ENCODE measurements around the gene MAB21L4. TPM values are rescaled to one million over a fixed set of nuclear protein-coding genes. Genes with fewer than 3 reads are reported as not detected.

The MAB21L4 gene
- total and polyA plus RNA-seq, 12 donors: 0.10 to 0.32 TPM; not detected in 10

DNA sequence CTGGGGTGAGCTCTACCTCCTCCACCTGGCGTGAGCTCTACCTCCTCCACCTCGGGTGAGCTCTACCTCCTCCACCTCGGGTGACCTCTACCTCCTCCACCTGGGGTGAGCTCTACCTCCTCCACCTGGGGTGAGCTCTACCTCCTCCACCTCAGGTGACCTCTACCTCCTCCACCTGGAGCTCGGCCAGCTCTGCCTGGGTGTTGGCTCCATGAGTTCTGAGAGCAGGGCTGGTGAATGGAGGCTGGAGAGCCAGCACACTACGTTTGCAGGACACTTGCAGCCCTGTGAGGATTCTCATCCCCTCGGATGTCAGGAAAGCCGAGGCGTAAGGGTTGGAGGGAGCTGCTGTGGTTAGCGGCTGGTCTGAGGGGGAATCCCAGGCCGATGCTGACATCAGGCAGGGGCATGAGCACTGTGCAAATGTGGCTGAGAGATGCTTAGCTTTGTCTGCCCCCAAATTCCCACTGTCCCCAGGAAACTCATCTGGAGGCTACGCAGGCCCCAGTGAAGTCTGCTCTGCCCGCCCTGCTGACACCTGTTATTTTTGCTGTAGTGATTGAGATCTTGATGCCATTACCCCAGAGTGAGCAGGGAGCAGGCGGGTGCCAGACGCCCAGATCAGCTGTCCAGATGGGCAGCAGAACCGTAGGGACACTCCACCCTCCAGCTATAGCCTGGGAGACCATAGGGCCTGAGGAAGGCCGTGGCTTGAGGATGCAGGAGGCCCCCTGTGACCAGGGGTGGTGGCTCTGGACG is 13.4 kb upstream of the MAB21L4 start:
- no peaks in the 10 kb centered on the region for H3K36me3 ChIP-seq (replicated peaks in 1 of 2)
- H3K4me3 ChIP-seq: no peak overlapping the region
- H3K4me1 ChIP-seq (replicated peaks in 1 of 2): peaks cover 6 to 12% of the 10 kb centered on the region in 2 donors
- H3K9me3 ChIP-seq (replicated peaks in 1 of 3): no peaks in the 10 kb centered on the region
- H3K27ac ChIP-seq: no peak overlapping the region
- no peak for DNase-seq
- WGBS, 4 donors: 74 to 83% (median 78%) methylated on average over 11 to 17 of the region's 17 CpGs
- TF ChIP-seq POLR2A (IDR thresholded peaks at IDR 0.05): no peak
- TF ChIP-seq, protein P1, sequence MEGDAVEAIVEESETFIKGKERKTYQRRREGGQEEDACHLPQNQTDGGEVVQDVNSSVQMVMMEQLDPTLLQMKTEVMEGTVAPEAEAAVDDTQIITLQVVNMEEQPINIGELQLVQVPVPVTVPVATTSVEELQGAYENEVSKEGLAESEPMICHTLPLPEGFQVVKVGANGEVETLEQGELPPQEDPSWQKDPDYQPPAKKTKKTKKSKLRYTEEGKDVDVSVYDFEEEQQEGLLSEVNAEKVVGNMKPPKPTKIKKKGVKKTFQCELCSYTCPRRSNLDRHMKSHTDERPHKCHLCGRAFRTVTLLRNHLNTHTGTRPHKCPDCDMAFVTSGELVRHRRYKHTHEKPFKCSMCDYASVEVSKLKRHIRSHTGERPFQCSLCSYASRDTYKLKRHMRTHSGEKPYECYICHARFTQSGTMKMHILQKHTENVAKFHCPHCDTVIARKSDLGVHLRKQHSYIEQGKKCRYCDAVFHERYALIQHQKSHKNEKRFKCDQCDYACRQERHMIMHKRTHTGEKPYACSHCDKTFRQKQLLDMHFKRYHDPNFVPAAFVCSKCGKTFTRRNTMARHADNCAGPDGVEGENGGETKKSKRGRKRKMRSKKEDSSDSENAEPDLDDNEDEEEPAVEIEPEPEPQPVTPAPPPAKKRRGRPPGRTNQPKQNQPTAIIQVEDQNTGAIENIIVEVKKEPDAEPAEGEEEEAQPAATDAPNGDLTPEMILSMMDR (IDR thresholded peaks at IDR 0.05): no peak
- no peaks in the 10 kb centered on the region for H3K27me3 ChIP-seq
- intact Hi-C loops (cut with DNase I): no loop called here

- Histone ChIP-seq H3K9me3 (replicated peaks in 1 of 3) (no peaks in the 10 kb centered on the region), H3K27ac (no peak overlapping the region), H3K27me3 (no peaks in the 10 kb centered on the region), H3K36me3 (replicated peaks in 1 of 2) (no peaks in the 10 kb centered on the region), H3K4me3 (no peak overlapping the region), H3K4me1 (replicated peaks in 1 of 2) (no peaks in the 10 kb centered on the region)
- no peak for DNase-seq
- intact Hi-C loops (cut with DNase I): no loop called here
- 70 to 87% (median 82%) methylated on average over 9 to 22 of the region's 22 CpGs for whole genome bisulfite sequencing, 4 donors
- no peak for TF ChIP-seq POLR2A (IDR thresholded peaks at IDR 0.05)
- TF ChIP-seq, protein P1 (IDR thresholded peaks at IDR 0.05): no peak
Measured at GRCh38 chr2:240906911-240907590, 11.1 kb upstream of the MAB21L4 start.

GRCh38 chr2:240906141-240906910 is 10.4 kb upstream of the MAB21L4 start, which contains the start of gene CROCC2:
TSS of gene CROCC2 (plus strand) at chr2:240906336. CDS start at chr2:240906514, 178 bp downstream.
- DNase-seq: no peak
- Histone ChIP-seq H3K36me3 (replicated peaks in 1 of 2) (no peaks in the 10 kb centered on the region), H3K27ac (no peak within 1 kb of the TSS), H3K4me1 (replicated peaks in 1 of 2) (no peaks in the 10 kb centered on the region), H3K4me3 (no peak within 1 kb of the TSS), H3K9me3 (replicated peaks in 1 of 3) (no peaks in the 10 kb centered on the region), H3K27me3 (no peaks in the 10 kb centered on the region)
- TF ChIP-seq, protein P1 (IDR thresholded peaks at IDR 0.05): no peak
- no peak for TF ChIP-seq POLR2A (IDR thresholded peaks at IDR 0.05)
- intact Hi-C loops (cut with DNase I): no loop called here
- WGBS, 4 donors: 74 to 89% (median 81%) methylated on average over 4 to 23 of the region's 23 CpGs

GRCh38 chr2:240905176-240905781 is 9.3 kb upstream of the MAB21L4 start:
- no peak for DNase-seq
- Histone ChIP-seq H3K36me3 (replicated peaks in 1 of 2) (no peaks in the 10 kb centered on the region), H3K27ac (no peak overlapping the region), H3K4me1 (replicated peaks in 1 of 2) (no peaks in the 10 kb centered on the region), H3K9me3 (replicated peaks in 1 of 3) (no peaks in the 10 kb centered on the region), H3K27me3 (no peaks in the 10 kb centered on the region), H3K4me3 (no peak overlapping the region)
- intact Hi-C loops (cut with DNase I): no loop called here
- WGBS, 4 donors: 48 to 83% (median 65%) methylated on average over 1 to 13 of the region's 13 CpGs
- no peak for TF ChIP-seq POLR2A (IDR thresholded peaks at IDR 0.05)
- TF ChIP-seq, protein P1 (IDR thresholded peaks at IDR 0.05): no peak
